ENCODE data around the gene CEP112. TPM values are rescaled to one million over a fixed set of nuclear protein-coding genes. Genes with fewer than 3 reads are reported as not detected.

The CEP112 gene
- total and polyA plus RNA-seq, 2 of the 13 experiments (the other 11 are each of a cell fraction or from before 2014, with no cell fraction given): 1.2 to 3.4 TPM

DNA sequence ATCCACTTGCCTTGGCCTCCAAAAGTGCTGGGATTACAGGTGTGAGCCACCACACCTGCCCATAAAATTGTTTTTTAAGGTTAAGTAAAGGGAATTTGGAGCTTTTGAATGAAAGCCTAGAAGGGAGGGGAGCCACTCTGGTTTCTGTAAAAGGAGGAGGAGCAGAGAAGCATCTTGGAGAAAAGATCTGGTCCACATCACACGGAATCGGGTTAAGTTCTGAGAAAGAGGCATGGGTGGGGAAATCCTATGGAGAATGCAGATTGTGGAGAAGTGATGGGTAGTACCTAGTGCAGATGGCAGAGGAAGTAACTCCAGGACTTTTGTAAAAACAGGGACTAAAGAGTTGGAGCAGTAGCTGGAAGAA is 18.3 kb upstream of the CEP112 start:
- no peak for FAIRE-seq
- TF ChIP-seq ZNF160 (CRISPR knock-in tag; IDR thresholded peaks at IDR 0.05): 0 out of 2 replicates have a peak, but pooled peaks have one; percentile 8
- 0 out of 2 replicates have a peak, but pooled peaks have one; percentile 38 for TF ChIP-seq ZNF777 (CRISPR knock-in tag; IDR thresholded peaks at IDR 0.05)
- peak; percentile 75 for TF ChIP-seq NR2F6 (IDR thresholded peaks at IDR 0.05)
- peak; percentile 44; the same call in 1 of the 2 replicates for TF ChIP-seq NR2F6 (CRISPR knock-in tag; IDR thresholded peaks at IDR 0.05)
- TF ChIP-seq POLR2A (IDR thresholded peaks at IDR 0.05; ENCODE audit: insufficient read depth in 1 of 2, low read depth in 2 of 2, low read length in 2 of 2): peak in 1 of 2 experiments; percentile 59; a peak in 1 of 4 replicates
- TF ChIP-seq, protein P1, sequence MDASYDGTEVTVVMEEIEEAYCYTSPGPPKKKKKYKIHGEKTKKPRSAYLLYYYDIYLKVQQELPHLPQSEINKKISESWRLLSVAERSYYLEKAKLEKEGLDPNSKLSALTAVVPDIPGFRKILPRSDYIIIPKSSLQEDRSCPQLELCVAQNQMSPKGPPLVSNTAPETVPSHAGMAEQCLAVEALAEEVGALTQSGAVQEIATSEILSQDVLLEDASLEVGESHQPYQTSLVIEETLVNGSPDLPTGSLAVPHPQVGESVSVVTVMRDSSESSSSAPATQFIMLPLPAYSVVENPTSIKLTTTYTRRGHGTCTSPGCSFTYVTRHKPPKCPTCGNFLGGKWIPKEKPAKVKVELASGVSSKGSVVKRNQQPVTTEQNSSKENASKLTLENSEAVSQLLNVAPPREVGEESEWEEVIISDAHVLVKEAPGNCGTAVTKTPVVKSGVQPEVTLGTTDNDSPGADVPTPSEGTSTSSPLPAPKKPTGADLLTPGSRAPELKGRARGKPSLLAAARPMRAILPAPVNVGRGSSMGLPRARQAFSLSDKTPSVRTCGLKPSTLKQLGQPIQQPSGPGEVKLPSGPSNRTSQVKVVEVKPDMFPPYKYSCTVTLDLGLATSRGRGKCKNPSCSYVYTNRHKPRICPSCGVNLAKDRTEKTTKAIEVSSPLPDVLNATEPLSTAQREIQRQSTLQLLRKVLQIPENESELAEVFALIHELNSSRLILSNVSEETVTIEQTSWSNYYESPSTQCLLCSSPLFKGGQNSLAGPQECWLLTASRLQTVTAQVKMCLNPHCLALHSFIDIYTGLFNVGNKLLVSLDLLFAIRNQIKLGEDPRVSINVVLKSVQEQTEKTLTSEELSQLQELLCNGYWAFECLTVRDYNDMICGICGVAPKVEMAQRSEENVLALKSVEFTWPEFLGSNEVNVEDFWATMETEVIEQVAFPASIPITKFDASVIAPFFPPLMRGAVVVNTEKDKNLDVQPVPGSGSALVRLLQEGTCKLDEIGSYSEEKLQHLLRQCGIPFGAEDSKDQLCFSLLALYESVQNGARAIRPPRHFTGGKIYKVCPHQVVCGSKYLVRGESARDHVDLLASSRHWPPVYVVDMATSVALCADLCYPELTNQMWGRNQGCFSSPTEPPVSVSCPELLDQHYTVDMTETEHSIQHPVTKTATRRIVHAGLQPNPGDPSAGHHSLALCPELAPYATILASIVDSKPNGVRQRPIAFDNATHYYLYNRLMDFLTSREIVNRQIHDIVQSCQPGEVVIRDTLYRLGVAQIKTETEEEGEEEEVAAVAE (CRISPR knock-in tag; IDR thresholded peaks at IDR 0.05; ENCODE audit: borderline replicate concordance): 0 out of 2 replicates have a peak, but pooled peaks have one; percentile 1
- no peak for TF ChIP-seq ZNF879 (CRISPR knock-in tag; IDR thresholded peaks at IDR 0.05)
- TF ChIP-seq, protein P2, sequence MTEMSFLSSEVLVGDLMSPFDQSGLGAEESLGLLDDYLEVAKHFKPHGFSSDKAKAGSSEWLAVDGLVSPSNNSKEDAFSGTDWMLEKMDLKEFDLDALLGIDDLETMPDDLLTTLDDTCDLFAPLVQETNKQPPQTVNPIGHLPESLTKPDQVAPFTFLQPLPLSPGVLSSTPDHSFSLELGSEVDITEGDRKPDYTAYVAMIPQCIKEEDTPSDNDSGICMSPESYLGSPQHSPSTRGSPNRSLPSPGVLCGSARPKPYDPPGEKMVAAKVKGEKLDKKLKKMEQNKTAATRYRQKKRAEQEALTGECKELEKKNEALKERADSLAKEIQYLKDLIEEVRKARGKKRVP (CRISPR knock-in tag; IDR thresholded peaks at IDR 0.05): 0 out of 4 replicates have a peak, but pooled peaks of 1 of the 2 experiments have one; percentile 13
- 0 out of 2 replicates have a peak, but pooled peaks have one; percentile 24 for TF ChIP-seq ATF2 (CRISPR knock-in tag; IDR thresholded peaks at IDR 0.05)
- TF ChIP-seq ZNF503 (CRISPR knock-in tag; IDR thresholded peaks at IDR 0.05): 0 out of 2 replicates have a peak, but pooled peaks have one; percentile 3
- TF ChIP-seq ZFP62 (CRISPR knock-in tag; IDR thresholded peaks at IDR 0.05): no peak
- peak; percentile 80; the same call in 1 of the 2 replicates for TF ChIP-seq ZNF33B (CRISPR knock-in tag; IDR thresholded peaks at IDR 0.05)
- TF ChIP-seq ZNF350 (CRISPR knock-in tag; IDR thresholded peaks at IDR 0.05; ENCODE audit: borderline replicate concordance, low read depth): 0 out of 2 replicates have a peak, but pooled peaks have one; percentile 20
- TF ChIP-seq, protein P3, sequence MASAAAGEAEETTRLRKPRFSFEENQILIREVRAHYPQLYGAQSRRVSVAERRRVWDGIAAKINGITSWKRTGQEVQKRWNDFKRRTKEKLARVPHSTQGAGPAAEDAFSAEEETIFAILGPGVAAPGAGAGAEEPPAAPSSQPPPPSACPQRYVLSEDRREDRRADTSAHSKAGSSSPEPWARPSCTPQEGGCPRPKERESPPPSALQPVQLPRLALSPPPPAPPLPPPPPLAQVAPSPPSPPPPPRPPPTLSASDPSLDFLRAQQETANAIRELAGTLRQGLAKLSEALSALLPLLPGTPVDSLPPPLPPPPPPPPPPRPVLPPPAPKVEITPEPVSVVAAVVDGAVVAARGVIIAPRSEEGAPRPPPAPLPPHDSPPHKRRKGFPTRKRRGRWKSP (CRISPR knock-in tag; IDR thresholded peaks at IDR 0.05): peak; percentile 58; the same call in 1 of the 2 replicates
- TF ChIP-seq TSC22D2 (CRISPR knock-in tag; IDR thresholded peaks at IDR 0.05; ENCODE audit: borderline replicate concordance): no peak

More for the DNA sequence above, 18.3 kb upstream of the CEP112 start:
- intact Hi-C loops (cut with micrococcal nuclease; ENCODE audit: unreplicated experiment): no loop called here
- WGBS (ENCODE audit: low lambda C conversion rate): 90% methylated on average over 2 of the region's 2 CpGs
- Histone ChIP-seq H2AFZ (ENCODE audit: low read length) (no peak overlapping the region), H3K36me3 (replicated peaks in 1 of 2; ENCODE audit: control insufficient read depth in 1 of 2, insufficient read depth in 2 of 2, low read length in 2 of 2) (peaks cover 9 to 33% of the 10 kb centered on the region in 2 experiments), H4K20me1 (ENCODE audit: insufficient read depth, low read length) (peaks cover 4% of the 10 kb centered on the region), H3K4me1 (ENCODE audit: insufficient read depth, low read length) (0 out of 2 replicates have a peak, but pooled peaks cover 11% of the 10 kb centered on the region), H3K9ac (ENCODE audit: insufficient read depth, low read depth, low read length) (no peak overlapping the region), H3K4me3 (replicated peaks in 1 of 3; ENCODE audit: insufficient read depth in 1 of 3, low read depth in 2 of 3, low read length in 3 of 3) (no peak overlapping the region), H3K4me2 (ENCODE audit: low read depth, low read length) (no peak overlapping the region), H3K79me2 (ENCODE audit: insufficient read depth, low read length) (no peaks in the 10 kb centered on the region), H3K27ac (ENCODE audit: extremely low read length, insufficient read depth, low read length) (no peak overlapping the region), H3K27me3 (ENCODE audit: control insufficient read depth in 1 of 2, insufficient read depth in 2 of 2, low read length in 2 of 2) (no peaks in the 10 kb centered on the region), H3K9me3 (ENCODE audit: low read length) (no peaks in the 10 kb centered on the region)
- no peak for DNase-seq (ENCODE audit: low spot score)
- no TSS peak for BruUV-seq (replicated peaks)
- POLR2A ChIA-PET: interaction anchor here (1.4 kb wide), 1 partner anchor 11 kb away, joined by 4 read pairs; no protein-coding TSS in a partner anchor
- CTCF ChIA-PET (ENCODE audit: low intra/inter-chr PET ratio, low total read pairs): no interaction called here
- peak; percentile 2; the same call in 2 of the 3 replicates for ATAC-seq
- in situ Hi-C loops (cut with HindIII; ENCODE audit: extremely low pct_ligation_motif_present, low pct_unique_long_range_greater_than_20kb): no loop called here

Measured in HepG2 (cell line).